DMS153 treated with DMSO at 0.1 percent for 48 hours (cell line): ENCODE results near the gene DTNBP1.
A peak's percentile ranks its signal among the peaks of the same experiment; 100 is the strongest.

Experiments
- DNase-seq: peaks from one replicate; lab custom pipeline; 2025; ENCODE audit not compliant: unreplicated experiment; lab: John Stamatoyannopoulos, UW

Gene DTNBP1

GRCh38 chr6:15662326-15663129, at the start of gene DTNBP1:
TSS of gene DTNBP1 (minus strand) at chr6:15663028. CDS start at chr6:15662869, 159 bp downstream.
- peak; percentile 72 for DNase-seq

GRCh38 chr6:15709651-15710269, 46.9 kb upstream of the DTNBP1 start:
- no peak for DNase-seq

- DNase-seq: no peak
Observed at GRCh38 chr6:15708231-15708630, 45.4 kb upstream of the DTNBP1 start.

- no peak for DNase-seq
Observed at GRCh38 chr6:15705981-15706380, 43.2 kb upstream of the DTNBP1 start.

GRCh38 chr6:15698471-15698870, 35.6 kb upstream of the DTNBP1 start:
- no peak for DNase-seq

- no peak for DNase-seq
Observed at GRCh38 chr6:15697895-15698294, 35.1 kb upstream of the DTNBP1 start.

- peak; percentile 82 for DNase-seq
Observed at GRCh38 chr6:15691250-15691869, 28.5 kb upstream of the DTNBP1 start.

- DNase-seq: peak; percentile 23
Observed at GRCh38 chr6:15690510-15690909, 27.7 kb upstream of the DTNBP1 start.

GRCh38 chr6:15689586-15690482, 27.0 kb upstream of the DTNBP1 start:
- DNase-seq: no peak

GRCh38 chr6:15685619-15686018, 22.8 kb upstream of the DTNBP1 start:
- DNase-seq: no peak

- DNase-seq: no peak
Observed at GRCh38 chr6:15682965-15683822, 20.4 kb upstream of the DTNBP1 start.

- no peak for DNase-seq
Observed at GRCh38 chr6:15681946-15682345, 19.1 kb upstream of the DTNBP1 start.

- DNase-seq: no peak
Observed at GRCh38 chr6:15678514-15678913, 15.7 kb upstream of the DTNBP1 start.

GRCh38 chr6:15677822-15678221, 15.0 kb upstream of the DTNBP1 start:
- DNase-seq: no peak

GRCh38 chr6:15675536-15676220, 12.8 kb upstream of the DTNBP1 start:
- peak; percentile 2 for DNase-seq

GRCh38 chr6:15674690-15675386, 12.0 kb upstream of the DTNBP1 start:
- no peak for DNase-seq

- DNase-seq: no peak
Observed at GRCh38 chr6:15673666-15674065, 10.8 kb upstream of the DTNBP1 start.

GRCh38 chr6:15672818-15673217, 10.0 kb upstream of the DTNBP1 start:
- no peak for DNase-seq

- no peak for DNase-seq
Observed at GRCh38 chr6:15672291-15672690, 9.5 kb upstream of the DTNBP1 start.
